Amniotic epithelial cell (primary cell): ENCODE measurements around the gene VWA8.
"Not testable (repeated sequence)": the region's sequence is repeated elsewhere in the genome, so short reads cannot be mapped to it uniquely, and the experiment has no call there.

Experiments
- DNase-seq: peaks from one replicate; pipeline ENCODE4 v3.0.0-alpha.2; 2010; ENCODE audit warnings: low read depth

The VWA8 gene

GRCh38 chr13:41851351-41851750 lies 109.6 kb downstream of the VWA8 start:
- no peak for DNase-seq

DNA sequence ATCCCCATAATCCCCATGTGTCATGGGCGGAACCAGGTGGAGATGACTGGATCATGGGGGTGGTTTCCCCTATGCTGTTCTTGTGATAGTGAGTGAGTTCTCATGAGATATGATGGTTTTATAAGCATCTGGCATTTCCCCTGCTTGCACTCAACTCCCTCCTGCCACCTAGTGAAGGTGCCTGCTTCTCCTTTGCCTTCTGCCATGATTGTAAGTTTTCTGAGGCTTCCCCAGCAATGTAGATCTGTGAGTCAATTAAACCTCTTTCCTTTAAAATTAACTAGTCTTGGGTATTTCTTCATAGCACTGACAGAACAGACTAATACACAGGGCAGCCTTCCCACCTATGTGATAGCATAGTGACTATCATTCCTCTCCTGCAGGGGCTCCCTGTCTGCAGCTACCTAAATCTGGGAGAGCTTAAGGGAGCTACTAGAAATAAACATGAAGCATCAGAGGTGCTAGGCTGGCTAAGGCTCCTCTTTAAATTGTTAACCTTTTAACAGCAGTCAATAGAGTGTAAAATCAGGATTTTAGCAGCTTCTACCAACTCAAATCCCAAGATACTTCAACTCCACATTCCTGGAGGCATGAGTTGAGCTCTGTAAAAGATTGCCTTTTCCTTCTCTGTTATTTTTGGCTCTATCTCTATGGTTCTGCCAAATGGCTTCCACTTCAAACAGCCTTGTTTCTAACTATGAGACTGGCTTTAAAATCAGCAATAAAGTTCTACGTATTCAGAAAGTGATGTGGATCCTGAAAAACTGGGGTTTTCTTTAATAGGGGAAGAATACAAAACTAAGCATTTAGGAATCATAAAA lies 112.3 kb downstream of the VWA8 start:
- DNase-seq, result peak; percentile 29

- peak; percentile 71 for DNase-seq
These were observed 113.7 kb downstream of the VWA8 start for GRCh38 chr13:41847216-41847615.

GRCh38 chr13:41842036-41842620 lies 118.8 kb downstream of the VWA8 start:
- DNase-seq, result peak; percentile 50

DNA sequence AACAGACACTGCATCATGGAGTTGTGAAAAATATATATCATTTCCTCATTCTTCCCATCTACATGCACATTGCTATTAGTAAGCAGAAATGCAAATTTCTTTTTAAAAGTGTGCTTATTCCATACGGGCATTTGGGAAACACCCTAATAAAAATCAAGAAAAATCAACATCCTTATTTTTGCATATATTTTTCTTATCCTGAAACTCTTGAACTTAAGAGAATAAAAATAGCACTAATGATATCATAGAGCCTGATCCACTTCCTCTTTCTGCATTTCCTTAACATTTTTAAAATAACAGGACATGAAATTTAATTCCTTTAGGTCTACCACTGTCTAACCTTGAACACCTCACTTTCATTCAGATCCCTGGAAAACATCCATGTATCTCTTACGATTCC lies 123.3 kb downstream of the VWA8 start:
- DNase-seq, result no peak

GRCh38 chr13:41835871-41836270 lies 125.0 kb downstream of the VWA8 start:
- DNase-seq, result no peak

DNA sequence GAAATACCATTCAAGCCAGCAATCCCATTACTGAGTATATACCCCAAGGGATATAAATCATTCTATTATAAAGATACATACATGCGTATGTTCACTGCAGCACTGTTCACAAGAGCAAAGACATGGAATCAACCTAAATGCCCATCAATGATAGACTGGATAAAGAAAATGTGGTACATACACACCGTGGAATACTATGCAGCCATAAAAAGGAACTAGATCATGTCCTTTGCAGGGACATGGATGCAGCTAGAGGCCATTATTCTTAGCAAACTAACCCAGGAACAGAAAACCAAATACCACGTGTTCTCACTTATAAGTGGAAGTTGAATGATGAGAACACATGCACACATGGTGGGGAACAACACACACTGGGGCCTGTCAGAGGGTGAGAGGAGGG lies 126.2 kb downstream of the VWA8 start:
- not testable (repeated sequence) for DNase-seq

- DNase-seq, result no peak
These were observed 127.1 kb downstream of the VWA8 start for GRCh38 chr13:41833831-41834230.

DNA sequence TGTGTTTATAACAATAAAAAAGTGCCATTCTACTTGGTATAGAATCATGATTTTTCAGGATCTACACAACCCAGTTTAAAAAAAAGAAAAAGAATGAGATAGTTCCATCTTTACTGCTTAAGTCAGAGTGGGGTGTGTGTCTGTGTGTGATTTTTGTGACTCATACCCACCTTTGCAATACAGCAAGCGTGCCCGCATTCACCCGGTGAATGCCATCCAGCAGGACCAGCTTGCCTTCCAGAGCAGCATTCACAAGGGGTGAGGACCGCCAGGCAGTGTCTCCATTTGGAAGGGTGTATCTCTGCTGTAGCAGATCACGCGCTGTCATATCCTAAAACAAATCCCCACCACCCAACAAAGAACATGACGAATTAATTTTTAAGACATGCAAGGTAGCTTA lies 127.7 kb downstream of the VWA8 start:
- DNase-seq, result no peak

GRCh38 chr13:41827507-41828213 lies 133.2 kb downstream of the VWA8 start:
- DNase-seq, result peak; percentile 96

DNA sequence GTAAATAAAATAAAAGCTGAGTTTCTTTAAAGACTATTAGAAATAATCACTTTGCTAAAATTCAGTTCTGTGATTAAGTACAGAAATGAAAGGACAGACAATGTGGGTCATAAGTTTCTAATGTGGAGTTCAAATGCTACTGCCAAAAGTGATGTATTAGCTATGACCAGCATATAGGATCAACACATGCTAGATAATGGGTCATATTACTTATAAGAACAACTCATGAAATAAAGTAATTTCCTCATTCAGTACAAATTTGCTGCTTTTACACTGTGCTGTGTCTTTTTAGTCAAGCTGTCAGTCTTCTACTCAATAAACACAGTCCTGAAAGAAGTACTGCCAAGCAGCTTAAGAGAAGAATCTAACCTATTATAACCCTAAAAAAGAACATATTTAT lies 135.2 kb downstream of the VWA8 start:
- DNase-seq, result no peak

DNA sequence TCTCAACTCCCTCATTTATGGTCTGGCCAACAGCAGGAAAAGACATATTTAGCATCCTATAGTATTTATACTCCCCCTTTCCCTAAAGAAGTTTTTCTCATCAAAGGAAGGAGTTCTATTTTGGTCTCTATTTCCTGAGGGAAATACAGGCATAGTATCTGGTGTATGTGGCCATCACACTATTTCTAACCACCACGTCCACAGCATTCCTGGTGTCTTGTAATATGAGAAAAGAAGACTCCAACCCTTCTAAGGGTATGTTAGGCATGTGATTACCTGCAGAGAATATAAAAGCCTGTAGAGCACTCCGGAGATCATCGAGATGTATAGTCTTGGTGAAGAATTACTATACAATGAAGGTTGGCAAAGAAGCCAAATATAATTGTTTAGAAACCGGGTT lies 137.4 kb downstream of the VWA8 start:
- no peak for DNase-seq

DNA sequence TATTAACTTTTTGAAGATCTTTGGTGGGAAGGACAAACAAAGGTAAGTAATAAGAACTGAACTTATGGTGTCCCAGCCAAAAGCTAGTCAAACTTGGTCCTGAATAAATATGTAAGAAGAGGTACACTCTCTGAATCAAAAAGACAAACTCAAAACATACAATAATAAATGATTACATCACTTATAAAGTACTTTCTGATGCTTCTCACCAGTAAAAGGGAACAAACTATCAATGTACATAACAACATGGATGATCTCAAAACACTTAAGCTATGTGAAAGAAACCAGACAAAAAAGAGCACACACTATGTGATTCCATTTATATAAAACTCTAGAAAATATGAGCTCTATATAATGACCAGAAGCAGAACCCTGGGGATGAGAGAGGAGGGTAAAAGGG lies 138.3 kb downstream of the VWA8 start:
- no peak for DNase-seq

- DNase-seq, result no peak
These were observed 139.7 kb downstream of the VWA8 start for GRCh38 chr13:41821238-41821594.

DNA sequence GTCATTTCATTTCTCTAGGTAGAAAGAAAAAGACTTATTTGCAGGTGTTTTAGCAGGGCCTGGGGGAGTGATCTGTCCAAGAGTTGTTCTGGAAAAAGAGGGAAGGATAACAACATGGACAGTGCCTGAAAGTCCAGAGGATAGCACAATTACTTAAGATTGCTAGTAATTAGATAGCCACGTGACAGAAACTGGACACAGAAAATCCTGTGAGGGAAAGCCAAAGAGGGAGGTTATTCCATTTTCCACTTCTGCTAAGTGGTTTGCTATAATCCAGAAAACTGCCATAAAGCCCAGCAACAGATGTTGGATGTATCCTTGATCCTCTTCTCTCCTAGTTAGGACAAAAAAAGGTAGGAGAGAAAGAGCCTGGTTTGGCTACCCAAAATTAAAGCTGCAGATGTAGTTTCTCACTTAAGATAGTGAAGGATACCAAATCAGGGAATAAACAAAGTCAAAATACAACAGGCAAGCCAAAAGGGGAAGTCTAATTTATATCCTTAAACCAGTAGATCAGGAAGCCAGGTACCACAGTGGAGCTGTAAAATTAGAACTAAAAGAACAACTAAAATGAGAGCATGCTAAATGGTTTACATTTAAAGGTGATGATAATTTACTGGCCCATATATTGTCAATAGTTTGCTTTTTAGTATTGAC lies 140.2 kb downstream of the VWA8 start:
- no peak for DNase-seq

GRCh38 chr13:41816057-41816456 lies 144.9 kb downstream of the VWA8 start:
- DNase-seq, result no peak

GRCh38 chr13:41813426-41813825 lies 147.5 kb downstream of the VWA8 start:
- peak; percentile 61 for DNase-seq

- no peak for DNase-seq
These were observed 148.1 kb downstream of the VWA8 start for GRCh38 chr13:41812851-41813250.

- no peak for DNase-seq
These were observed 148.7 kb downstream of the VWA8 start for GRCh38 chr13:41812237-41812636.

DNA sequence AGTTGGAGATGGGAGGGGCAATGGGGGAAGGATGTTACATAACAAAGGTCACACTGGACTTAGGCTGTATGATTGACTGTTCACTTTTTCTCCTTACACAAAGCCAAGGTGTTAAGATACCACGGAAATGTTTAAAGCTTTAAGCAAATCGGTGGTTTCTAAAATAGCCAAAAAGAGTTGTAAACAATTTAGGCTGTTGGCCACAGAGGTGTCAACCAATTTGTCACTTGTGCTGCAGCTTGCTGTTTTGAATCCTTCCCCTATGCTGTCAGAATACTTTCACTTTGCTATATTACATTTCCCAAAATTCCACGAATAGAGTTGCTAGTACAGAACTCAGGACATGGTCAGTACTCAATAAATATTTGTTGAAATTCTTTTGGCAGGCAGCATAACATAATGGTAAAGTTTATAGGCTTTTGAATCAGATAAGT lies 149.3 kb downstream of the VWA8 start:
- DNase-seq, result no peak

GRCh38 chr13:41809962-41810361 lies 150.9 kb downstream of the VWA8 start:
- no peak for DNase-seq

GRCh38 chr13:41803445-41803735 lies 157.5 kb downstream of the VWA8 start:
- DNase-seq, result peak; percentile 19
